Stimulated activated CD4-positive, alpha-beta T cell treated with anti-CD3 and anti-CD28 coated beads, Interleukin-1b, Interleukin-23, amount 100 ng/mL, for 1 hour (primary cell): ENCODE results near the gene FBXO36.
"Not testable (repeated sequence)": the region's sequence is repeated elsewhere in the genome, so short reads cannot be mapped to it uniquely, and the experiment has no call there.

ENCODE experiments used
- DNase-seq, 2 donors: peaks; one replicate each; pipeline ENCODE4 v3.0.0-alpha.2; 2020; ENCODE audit warnings: low read depth in 2 of 2

The FBXO36 gene

DNA sequence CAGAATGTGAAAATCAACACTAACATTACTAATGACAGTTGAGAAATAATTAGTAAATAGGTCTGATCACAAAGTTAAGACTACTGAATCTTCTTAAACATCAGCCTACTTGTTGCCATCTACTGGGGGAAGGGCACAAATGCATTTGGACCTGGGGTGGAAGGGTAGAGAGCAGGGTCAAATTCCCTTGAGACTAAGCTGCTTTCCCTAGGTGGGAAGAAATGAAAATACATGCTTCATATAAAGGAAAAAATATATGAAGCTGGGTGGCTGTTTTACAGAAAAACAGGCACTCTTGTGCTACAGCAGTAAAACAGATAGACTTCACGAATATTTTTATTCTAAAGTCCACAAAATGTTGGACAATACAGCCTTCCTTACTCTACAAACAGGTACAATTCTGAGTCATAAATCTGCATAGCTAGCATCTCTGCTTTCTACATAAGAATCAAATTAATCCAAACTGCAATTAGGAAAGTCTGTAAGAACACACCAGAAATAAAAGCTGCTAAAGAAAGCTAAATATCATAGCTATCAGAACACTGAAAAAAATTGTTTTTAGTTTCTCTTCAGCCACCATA lies 11.4 kb upstream of the FBXO36 start:
- DNase-seq: no peak

DNA sequence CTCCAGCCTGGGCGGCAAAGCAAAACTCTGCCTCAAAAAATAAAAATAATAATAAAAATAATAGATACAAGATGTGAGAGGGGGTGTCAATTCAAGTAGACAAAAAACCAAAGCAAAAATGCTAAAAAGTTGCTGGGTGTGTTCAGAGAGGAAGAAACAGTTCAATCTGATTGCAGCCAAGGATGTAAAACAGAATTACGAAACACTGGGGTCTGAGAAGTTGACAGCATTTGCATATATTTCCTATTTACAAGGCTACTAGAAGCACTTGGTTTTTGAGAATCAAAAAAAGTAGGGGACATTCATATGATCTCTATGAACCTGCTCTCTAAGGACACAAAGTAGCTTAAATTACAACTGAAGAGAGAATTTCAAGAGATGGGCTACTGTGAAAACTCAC lies 8.1 kb upstream of the FBXO36 start:
- DNase-seq: no peak

GRCh38 chr2:229917793-229918192 lies 4.5 kb upstream of the FBXO36 start:
- DNase-seq: no peak

- no peak for DNase-seq
These were observed 2.2 kb upstream of the FBXO36 start for GRCh38 chr2:229920011-229920641.

DNA sequence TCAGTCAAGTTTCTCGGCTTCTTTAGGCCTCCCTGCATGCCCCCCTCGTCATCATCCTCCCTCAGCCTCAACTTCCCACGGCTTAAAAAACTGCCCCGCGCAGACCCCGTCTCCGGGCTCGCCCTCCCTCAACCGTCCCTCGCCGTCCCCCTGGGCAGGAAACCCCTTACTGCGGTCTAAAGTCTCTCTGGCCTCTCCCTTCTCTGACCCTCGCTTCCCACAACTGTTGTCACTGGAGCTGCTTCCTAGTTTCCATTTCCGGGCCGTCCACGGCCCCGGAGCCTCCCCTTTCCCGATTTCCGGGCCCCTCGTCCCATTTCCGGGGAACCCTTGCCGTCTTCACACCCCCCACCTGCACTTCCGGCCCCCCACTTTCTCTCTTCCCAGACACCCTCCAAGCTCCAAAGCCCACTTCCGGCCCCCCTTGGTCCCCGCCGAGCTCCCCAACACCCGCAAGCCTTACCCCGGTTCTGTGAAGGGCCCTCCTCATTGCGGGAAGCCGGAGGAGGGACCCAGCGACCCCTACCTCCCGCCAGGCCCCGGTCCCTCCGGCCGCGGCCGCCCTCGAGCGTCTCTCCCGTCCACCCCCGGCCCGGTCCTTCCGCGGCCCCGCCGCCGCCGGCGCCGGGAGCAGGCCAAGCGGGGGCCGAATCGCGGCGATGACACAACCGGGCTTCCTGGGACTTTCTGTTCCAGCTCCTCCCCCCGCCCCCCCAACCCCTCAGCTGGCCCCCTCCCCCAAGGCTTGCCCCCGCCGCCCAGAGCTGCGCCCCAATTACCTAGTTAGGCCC lies 1.0 kb upstream of the FBXO36 start:
- DNase-seq: peak; percentile 32 to 39

GRCh38 chr2:229921892-229922448 lies 333 bp upstream of the FBXO36 start, which contains the start of gene TRIP12:
Gene TRIP12, minus strand, starts transcription at chr2:229922009. Its CDS starts 41,930 bp downstream, at chr2:229880079.
- DNase-seq: peak; percentile 67

- not testable (repeated sequence) for DNase-seq
These were observed 2.2 kb downstream of the FBXO36 start for GRCh38 chr2:229924541-229924940.

DNA sequence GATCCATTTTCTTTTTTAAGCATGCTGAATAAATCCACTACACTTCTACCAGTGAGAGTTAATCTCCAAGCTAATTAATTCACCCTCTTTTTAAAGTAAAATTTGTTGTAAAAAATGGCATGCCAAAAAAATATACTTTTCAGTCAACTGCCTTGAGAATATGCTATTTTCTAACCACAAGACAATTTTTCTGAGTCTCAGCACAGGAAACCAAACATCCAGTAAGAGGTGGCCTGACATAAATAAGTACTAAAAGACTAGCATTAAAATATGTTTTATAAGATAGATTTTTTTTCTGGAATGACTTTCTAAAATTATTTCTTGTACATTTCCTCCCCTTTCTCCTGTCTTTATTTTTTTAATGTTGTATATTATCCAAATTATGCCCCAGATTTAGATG lies 2.9 kb downstream of the FBXO36 start:
- DNase-seq: no peak

- DNase-seq: no peak
These were observed 5.6 kb downstream of the FBXO36 start for GRCh38 chr2:229927817-229928321.

- DNase-seq: no peak
These were observed 8.4 kb downstream of the FBXO36 start for GRCh38 chr2:229930656-229931055.

GRCh38 chr2:229931241-229931640 lies 8.9 kb downstream of the FBXO36 start:
- no peak for DNase-seq

- no peak for DNase-seq
These were observed 15.2 kb downstream of the FBXO36 start for GRCh38 chr2:229937537-229937936.

- DNase-seq: no peak
These were observed 20.4 kb downstream of the FBXO36 start for GRCh38 chr2:229942671-229943070.

GRCh38 chr2:229943171-229943570 lies 20.9 kb downstream of the FBXO36 start:
- no peak for DNase-seq

DNA sequence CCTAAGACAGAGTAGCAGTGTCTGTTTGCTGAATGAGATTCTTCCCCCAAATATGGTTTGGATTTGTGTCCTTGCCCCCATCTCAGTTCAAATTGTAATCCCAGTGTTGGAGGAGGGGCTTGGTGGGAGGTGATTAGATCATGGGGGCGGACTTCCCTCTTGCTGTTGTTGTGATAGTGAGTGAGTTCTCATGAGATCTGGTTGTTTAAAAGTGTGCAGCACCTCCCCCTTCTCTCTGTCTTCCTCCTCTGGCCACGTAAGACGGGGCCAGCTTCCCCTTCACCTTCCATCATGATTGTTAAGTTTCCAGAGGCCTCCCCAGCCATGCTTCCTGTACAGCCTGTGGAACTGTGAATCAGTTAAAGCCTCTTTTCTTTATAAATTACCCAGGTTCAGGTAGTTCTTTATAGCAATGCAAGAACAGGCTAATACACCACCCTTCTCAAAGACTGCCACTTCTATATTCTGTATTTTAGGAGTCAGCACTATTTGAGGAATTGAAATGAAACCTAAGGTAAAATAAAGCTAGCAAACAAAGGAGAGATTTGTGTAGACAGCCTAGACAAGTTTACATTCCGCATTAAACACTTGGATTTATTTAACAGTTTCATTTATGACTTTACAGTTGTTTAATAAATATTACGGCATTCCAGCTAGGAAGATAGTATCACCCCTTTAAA lies 21.6 kb downstream of the FBXO36 start:
- DNase-seq: no peak

DNA sequence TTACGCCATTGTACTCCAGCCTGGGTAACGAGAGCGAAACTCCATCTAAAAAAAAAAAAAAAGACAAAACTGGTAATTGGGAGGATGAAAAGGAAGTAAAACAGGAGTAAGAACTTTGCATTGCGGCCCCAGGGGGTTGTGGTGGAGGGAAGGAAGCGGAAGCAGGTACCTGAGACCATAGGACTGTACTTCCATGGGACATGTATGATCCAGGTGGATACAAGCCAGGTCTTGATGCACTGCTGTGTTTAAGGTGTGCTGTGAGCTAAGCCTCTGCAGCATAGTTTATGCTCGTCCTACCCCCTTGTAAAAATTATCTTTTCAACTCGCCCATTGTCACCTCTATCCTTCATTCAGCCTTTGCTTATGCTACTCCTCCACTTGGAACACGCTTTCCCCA lies 23.7 kb downstream of the FBXO36 start:
- DNase-seq: no peak

- DNase-seq: no peak
These were observed 25.2 kb downstream of the FBXO36 start for GRCh38 chr2:229947544-229947943.

DNA sequence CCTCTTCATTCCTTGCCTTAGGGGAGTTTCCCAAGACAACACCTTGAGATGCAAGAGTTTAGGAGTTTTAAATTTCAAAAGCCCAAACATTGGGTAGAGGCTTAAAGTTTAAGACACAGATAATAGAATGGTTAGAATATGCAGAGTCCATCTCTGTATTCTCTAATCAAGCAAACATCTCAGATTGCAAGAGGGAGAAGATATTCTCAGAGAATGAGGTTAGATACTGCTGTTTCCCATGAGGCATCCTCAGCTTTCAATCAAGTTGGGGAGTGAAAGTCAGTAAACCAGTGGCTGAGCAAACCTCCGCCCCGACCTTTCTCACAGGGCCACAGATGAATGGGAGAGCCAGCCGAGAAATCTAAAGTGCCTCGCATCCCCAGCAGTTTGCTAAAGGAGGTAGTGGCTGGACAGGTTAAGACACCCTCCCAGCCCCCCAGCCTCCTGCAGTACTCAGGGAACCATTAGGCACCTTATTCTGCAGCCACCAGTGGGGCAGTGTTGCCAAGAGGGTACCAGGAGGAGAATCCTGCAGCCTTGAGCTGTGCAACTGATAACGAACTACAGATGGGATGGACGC lies 30.0 kb downstream of the FBXO36 start:
- DNase-seq: no peak

- DNase-seq: no peak
These were observed 33.4 kb downstream of the FBXO36 start for GRCh38 chr2:229955663-229956062.

- no peak for DNase-seq
These were observed 34.2 kb downstream of the FBXO36 start for GRCh38 chr2:229956491-229956890.

DNA sequence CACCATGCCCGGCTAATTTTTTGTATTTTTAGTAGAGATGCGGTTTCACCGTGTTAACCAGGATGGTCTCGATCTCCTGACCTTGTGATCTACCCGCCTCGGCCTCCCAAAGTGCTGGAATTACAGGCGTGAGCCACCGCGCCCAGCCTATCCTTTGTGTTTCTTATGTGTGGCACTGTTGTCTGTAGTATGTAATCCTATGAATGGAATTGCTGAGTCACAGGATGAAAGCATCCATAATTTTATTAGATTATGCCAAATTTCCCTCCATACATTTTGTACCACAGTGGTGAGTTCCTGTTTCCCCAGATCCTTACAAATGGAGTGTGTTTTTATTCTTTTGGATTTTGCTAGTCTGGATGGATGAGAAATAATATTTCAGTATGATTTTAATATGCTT lies 41.3 kb downstream of the FBXO36 start:
- DNase-seq: not testable (repeated sequence)
